ENCODE results near the gene GTF3C6. TPM values are rescaled to one million over a fixed set of nuclear protein-coding genes. Genes with fewer than 3 reads are reported as not detected.
A peak's percentile ranks its signal among the peaks of the same experiment; 100 is the strongest.

The GTF3C6 gene
- total RNA-seq, 3 donors from 2014 or later, result 26.6 to 29.6 (median 28.5) TPM

- intact Hi-C loops (cut with DNase I; ENCODE audit: low total_unique reads), result no loop called here
- no peaks in the 10 kb centered on the region for H3K4me1 ChIP-seq
- H3K36me3 ChIP-seq, result no peaks in the 10 kb centered on the region
- no peak for DNase-seq (ENCODE audit: low spot score in 2 of 2)
- TF ChIP-seq POLR2A (IDR thresholded peaks at IDR 0.05), result no peak
- no peak for TF ChIP-seq CTCF (IDR thresholded peaks at IDR 0.05)
- TF ChIP-seq POLR2AphosphoS5 (IDR thresholded peaks at IDR 0.05), result no peak
- H3K27me3 ChIP-seq, result no peaks in the 10 kb centered on the region
- H3K4me3 ChIP-seq, result peak overlapping the region in 1 of 3 donors; percentile 82
- H3K27ac ChIP-seq, result no peak overlapping the region
- H3K9me3 ChIP-seq, result no peaks in the 10 kb centered on the region
Observed at GRCh38 chr6:110980648-110981047, 22.1 kb downstream of the GTF3C6 start.

- H3K27me3 ChIP-seq, result no peaks in the 10 kb centered on the region
- peak overlapping the region; percentile 76 to 82 (median 81) for H3K4me3 ChIP-seq
- TF ChIP-seq POLR2A (IDR thresholded peaks at IDR 0.05), result no peak
- TF ChIP-seq CTCF (IDR thresholded peaks at IDR 0.05), result no peak
- no peak for TF ChIP-seq POLR2AphosphoS5 (IDR thresholded peaks at IDR 0.05)
- H3K4me1 ChIP-seq, result no peaks in the 10 kb centered on the region
- DNase-seq (ENCODE audit: low spot score in 2 of 2), result no peak
- H3K36me3 ChIP-seq, result no peaks in the 10 kb centered on the region
- H3K27ac ChIP-seq, result peak overlapping the region; percentile 93 to 95
- no peaks in the 10 kb centered on the region for H3K9me3 ChIP-seq
- intact Hi-C loops (cut with DNase I; ENCODE audit: low total_unique reads), result no loop called here
Observed at GRCh38 chr6:110981202-110981600, 22.7 kb downstream of the GTF3C6 start.

- no peaks in the 10 kb centered on the region for H3K27me3 ChIP-seq
- no peak overlapping the region for H3K27ac ChIP-seq
- no peak overlapping the region for H3K4me3 ChIP-seq
- no peak for TF ChIP-seq POLR2AphosphoS5 (IDR thresholded peaks at IDR 0.05)
- TF ChIP-seq CTCF (IDR thresholded peaks at IDR 0.05), result no peak
- TF ChIP-seq POLR2A (IDR thresholded peaks at IDR 0.05), result no peak
- H3K36me3 ChIP-seq, result no peaks in the 10 kb centered on the region
- no peaks in the 10 kb centered on the region for H3K4me1 ChIP-seq
- no peaks in the 10 kb centered on the region for H3K9me3 ChIP-seq
- intact Hi-C loops (cut with DNase I; ENCODE audit: low total_unique reads), result no loop called here
- DNase-seq (ENCODE audit: low spot score in 2 of 2), result no peak
Observed at GRCh38 chr6:110990840-110991576, 32.5 kb downstream of the GTF3C6 start.

GRCh38 chr6:110996691-110997090 is 38.2 kb downstream of the GTF3C6 start:
- intact Hi-C loops (cut with DNase I; ENCODE audit: low total_unique reads), result no loop called here
- Histone ChIP-seq H3K36me3 (no peaks in the 10 kb centered on the region), H3K4me3 (no peak overlapping the region), H3K27ac (no peak overlapping the region), H3K9me3 (no peaks in the 10 kb centered on the region), H3K27me3 (no peaks in the 10 kb centered on the region), H3K4me1 (no peaks in the 10 kb centered on the region)
- TF ChIP-seq POLR2A (IDR thresholded peaks at IDR 0.05) (no peak), CTCF (IDR thresholded peaks at IDR 0.05) (no peak), POLR2AphosphoS5 (IDR thresholded peaks at IDR 0.05) (no peak)
- DNase-seq (ENCODE audit: low spot score in 2 of 2), result no peak

- H3K9me3 ChIP-seq, result no peaks in the 10 kb centered on the region
- H3K27ac ChIP-seq, result no peak overlapping the region
- TF ChIP-seq CTCF (IDR thresholded peaks at IDR 0.05) (peak in 1 of 3 donors; percentile 35), POLR2AphosphoS5 (IDR thresholded peaks at IDR 0.05) (no peak), POLR2A (IDR thresholded peaks at IDR 0.05) (no peak)
- intact Hi-C loops (cut with DNase I; ENCODE audit: low total_unique reads), result no loop called here
- no peaks in the 10 kb centered on the region for H3K36me3 ChIP-seq
- H3K4me1 ChIP-seq, result no peaks in the 10 kb centered on the region
- no peak for DNase-seq (ENCODE audit: low spot score in 2 of 2)
- no peak overlapping the region for H3K4me3 ChIP-seq
- no peaks in the 10 kb centered on the region for H3K27me3 ChIP-seq
Observed at GRCh38 chr6:110999634-111000270, 41.2 kb downstream of the GTF3C6 start.

Measured in breast epithelium (tissue), 4 donors.